H1 (cell line): Measurements from ENCODE around the gene GP1BB. TPM values are rescaled to one million over a fixed set of nuclear protein-coding genes. Genes with fewer than 3 reads are reported as not detected.

Experiments
- CREB1 ChIP-seq: IDR thresholded peaks from 2 replicates; pipeline ENCODE4 v1.6.1; 2012; ENCODE audit warnings: inconsistent platforms
- NANOG ChIP-seq: IDR thresholded peaks from 2 replicates; pipeline ENCODE4 v1.6.1; 2011; ENCODE audit warnings: low read length, low read depth, mild to moderate bottlenecking, inconsistent platforms; ENCODE audit not compliant: insufficient read depth, poor library complexity, severe bottlenecking
- SIRT6 ChIP-seq: IDR thresholded peaks from one replicate; pipeline ENCODE4 v1.7.1; 2012; ENCODE audit warnings: low read length, inconsistent platforms
- YY1 ChIP-seq: IDR thresholded peaks from 2 replicates; pipeline ENCODE4 v1.6.1; 2011; ENCODE audit warnings: low read depth, mild to moderate bottlenecking, low read length
- polyA plus RNA-seq, 7 experiments: library from polyadenylated mRNA; depleted of rRNA in 3 of 7; stranded (reverse) in 5 of 7; unstranded in 2 of 7; fragments of >200 nt in 5 of 7; fragments of 200-250 nt in 2 of 7; gene quantifications; 1 replicate in 5 of 7; 2 replicates in 1 of 7; 4 replicates in 1 of 7; pipeline versions ENCODE4 v1.2.1 to v1.2.3, GENCODE V29; 2011 to 2013; ENCODE audit warnings: missing spikeins in 2 of 7, mixed read lengths in 2 of 7
- total RNA-seq: library from RNA; stranded (reverse); fragmentation: NEBNext Ultra II Directional; extraction: Animal tissue kit (Norgen Biotek cat#: 25700); gene quantifications from 2 replicates; pipeline ENCODE4 v1.2.1, GENCODE V29; 2021
- TF ChIP-seq, protein P1 (sequence below): fragments of 300-600 bp; sonication (generic); IDR thresholded peaks from 2 replicates; pipeline ENCODE4 v1.7.1; 2012; ENCODE audit warnings: low read length, moderate library complexity, mild to moderate bottlenecking, inconsistent platforms; ENCODE audit not compliant: insufficient replicate concordance

Gene GP1BB
- total and polyA plus RNA-seq, 2 of the 8 experiments (the other 6 are each of a cell fraction or from before 2014, with no cell fraction given), result 0.36 TPM; not detected in 1

- TF ChIP-seq, protein P1, sequence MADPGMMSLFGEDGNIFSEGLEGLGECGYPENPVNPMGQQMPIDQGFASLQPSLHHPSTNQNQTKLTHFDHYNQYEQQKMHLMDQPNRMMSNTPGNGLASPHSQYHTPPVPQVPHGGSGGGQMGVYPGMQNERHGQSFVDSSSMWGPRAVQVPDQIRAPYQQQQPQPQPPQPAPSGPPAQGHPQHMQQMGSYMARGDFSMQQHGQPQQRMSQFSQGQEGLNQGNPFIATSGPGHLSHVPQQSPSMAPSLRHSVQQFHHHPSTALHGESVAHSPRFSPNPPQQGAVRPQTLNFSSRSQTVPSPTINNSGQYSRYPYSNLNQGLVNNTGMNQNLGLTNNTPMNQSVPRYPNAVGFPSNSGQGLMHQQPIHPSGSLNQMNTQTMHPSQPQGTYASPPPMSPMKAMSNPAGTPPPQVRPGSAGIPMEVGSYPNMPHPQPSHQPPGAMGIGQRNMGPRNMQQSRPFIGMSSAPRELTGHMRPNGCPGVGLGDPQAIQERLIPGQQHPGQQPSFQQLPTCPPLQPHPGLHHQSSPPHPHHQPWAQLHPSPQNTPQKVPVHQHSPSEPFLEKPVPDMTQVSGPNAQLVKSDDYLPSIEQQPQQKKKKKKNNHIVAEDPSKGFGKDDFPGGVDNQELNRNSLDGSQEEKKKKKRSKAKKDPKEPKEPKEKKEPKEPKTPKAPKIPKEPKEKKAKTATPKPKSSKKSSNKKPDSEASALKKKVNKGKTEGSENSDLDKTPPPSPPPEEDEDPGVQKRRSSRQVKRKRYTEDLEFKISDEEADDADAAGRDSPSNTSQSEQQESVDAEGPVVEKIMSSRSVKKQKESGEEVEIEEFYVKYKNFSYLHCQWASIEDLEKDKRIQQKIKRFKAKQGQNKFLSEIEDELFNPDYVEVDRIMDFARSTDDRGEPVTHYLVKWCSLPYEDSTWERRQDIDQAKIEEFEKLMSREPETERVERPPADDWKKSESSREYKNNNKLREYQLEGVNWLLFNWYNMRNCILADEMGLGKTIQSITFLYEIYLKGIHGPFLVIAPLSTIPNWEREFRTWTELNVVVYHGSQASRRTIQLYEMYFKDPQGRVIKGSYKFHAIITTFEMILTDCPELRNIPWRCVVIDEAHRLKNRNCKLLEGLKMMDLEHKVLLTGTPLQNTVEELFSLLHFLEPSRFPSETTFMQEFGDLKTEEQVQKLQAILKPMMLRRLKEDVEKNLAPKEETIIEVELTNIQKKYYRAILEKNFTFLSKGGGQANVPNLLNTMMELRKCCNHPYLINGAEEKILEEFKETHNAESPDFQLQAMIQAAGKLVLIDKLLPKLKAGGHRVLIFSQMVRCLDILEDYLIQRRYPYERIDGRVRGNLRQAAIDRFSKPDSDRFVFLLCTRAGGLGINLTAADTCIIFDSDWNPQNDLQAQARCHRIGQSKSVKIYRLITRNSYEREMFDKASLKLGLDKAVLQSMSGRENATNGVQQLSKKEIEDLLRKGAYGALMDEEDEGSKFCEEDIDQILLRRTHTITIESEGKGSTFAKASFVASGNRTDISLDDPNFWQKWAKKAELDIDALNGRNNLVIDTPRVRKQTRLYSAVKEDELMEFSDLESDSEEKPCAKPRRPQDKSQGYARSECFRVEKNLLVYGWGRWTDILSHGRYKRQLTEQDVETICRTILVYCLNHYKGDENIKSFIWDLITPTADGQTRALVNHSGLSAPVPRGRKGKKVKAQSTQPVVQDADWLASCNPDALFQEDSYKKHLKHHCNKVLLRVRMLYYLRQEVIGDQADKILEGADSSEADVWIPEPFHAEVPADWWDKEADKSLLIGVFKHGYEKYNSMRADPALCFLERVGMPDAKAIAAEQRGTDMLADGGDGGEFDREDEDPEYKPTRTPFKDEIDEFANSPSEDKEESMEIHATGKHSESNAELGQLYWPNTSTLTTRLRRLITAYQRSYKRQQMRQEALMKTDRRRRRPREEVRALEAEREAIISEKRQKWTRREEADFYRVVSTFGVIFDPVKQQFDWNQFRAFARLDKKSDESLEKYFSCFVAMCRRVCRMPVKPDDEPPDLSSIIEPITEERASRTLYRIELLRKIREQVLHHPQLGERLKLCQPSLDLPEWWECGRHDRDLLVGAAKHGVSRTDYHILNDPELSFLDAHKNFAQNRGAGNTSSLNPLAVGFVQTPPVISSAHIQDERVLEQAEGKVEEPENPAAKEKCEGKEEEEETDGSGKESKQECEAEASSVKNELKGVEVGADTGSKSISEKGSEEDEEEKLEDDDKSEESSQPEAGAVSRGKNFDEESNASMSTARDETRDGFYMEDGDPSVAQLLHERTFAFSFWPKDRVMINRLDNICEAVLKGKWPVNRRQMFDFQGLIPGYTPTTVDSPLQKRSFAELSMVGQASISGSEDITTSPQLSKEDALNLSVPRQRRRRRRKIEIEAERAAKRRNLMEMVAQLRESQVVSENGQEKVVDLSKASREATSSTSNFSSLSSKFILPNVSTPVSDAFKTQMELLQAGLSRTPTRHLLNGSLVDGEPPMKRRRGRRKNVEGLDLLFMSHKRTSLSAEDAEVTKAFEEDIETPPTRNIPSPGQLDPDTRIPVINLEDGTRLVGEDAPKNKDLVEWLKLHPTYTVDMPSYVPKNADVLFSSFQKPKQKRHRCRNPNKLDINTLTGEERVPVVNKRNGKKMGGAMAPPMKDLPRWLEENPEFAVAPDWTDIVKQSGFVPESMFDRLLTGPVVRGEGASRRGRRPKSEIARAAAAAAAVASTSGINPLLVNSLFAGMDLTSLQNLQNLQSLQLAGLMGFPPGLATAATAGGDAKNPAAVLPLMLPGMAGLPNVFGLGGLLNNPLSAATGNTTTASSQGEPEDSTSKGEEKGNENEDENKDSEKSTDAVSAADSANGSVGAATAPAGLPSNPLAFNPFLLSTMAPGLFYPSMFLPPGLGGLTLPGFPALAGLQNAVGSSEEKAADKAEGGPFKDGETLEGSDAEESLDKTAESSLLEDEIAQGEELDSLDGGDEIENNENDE, result no peak
- TF ChIP-seq YY1 (no peak), NANOG (no peak), SIRT6 (no peak), CREB1 (no peak)
- TF ChIP-seq, all 59 proteins: peak for 0
Observed at GRCh38 chr22:19749876-19750275, 26.5 kb downstream of the GP1BB start (continued).
